Esophagus (tissue), 2 donors: Measurements from ENCODE around the gene C12orf43. TPM values are rescaled to one million over a fixed set of nuclear protein-coding genes. Genes with fewer than 3 reads are reported as not detected.
A peak's percentile ranks its signal among the peaks of the same experiment; 100 is the strongest.

Source experiments
- H3K27ac ChIP-seq, 2 donors: one replicate each; pipeline ENCODE4 v1.5.1; 2013; ENCODE audit warnings: low read depth in 2 of 2, mild to moderate bottlenecking in 2 of 2, inconsistent platforms in 1 of 2, low read length in 1 of 2, moderate library complexity in 1 of 2
- H3K27me3 ChIP-seq, 2 donors: one replicate each; pipeline ENCODE4 v1.6.1; 2013; ENCODE audit warnings: low read length in 2 of 2, control low read depth in 1 of 2, mild to moderate bottlenecking in 1 of 2; ENCODE audit not compliant: insufficient read depth in 2 of 2, control insufficient read depth in 1 of 2
- H3K36me3 ChIP-seq, 2 donors: one replicate each; pipeline ENCODE4 v1.6.1; 2013; ENCODE audit warnings: low read length in 1 of 2; ENCODE audit not compliant: control insufficient read depth in 2 of 2, insufficient read depth in 2 of 2
- H3K4me1 ChIP-seq, 2 donors: one replicate each; pipeline ENCODE4 v1.6.1; 2013; ENCODE audit warnings: low read length in 1 of 2; ENCODE audit not compliant: control insufficient read depth in 2 of 2, insufficient read depth in 2 of 2
- H3K4me3 ChIP-seq, 2 donors: one replicate each; pipeline ENCODE4 v1.5.1; 2013; ENCODE audit warnings: low read length in 2 of 2, mild to moderate bottlenecking in 2 of 2, low read depth in 1 of 2, moderate library complexity in 1 of 2
- H3K9me3 ChIP-seq, 2 donors: one replicate each; pipeline ENCODE4 v1.6.1; 2013; ENCODE audit warnings: mild to moderate bottlenecking in 2 of 2, low read depth in 1 of 2, low read length in 1 of 2, moderate library complexity in 1 of 2; ENCODE audit not compliant: control insufficient read depth in 2 of 2, insufficient read depth in 1 of 2
- WGBS, 2 donors: extraction: QIAGEN DNeasy Blood & Tissue Kit; methylation state at CpG; one replicate each; pipeline ENCODE4 v1.1.7; 2013; 5-methylcytosine and 5-hydroxymethylcytosine counted together
- polyA plus RNA-seq, 2 donors: library from polyadenylated mRNA; stranded (reverse); fragments of 200-250 nt; gene quantifications; one replicate each; pipeline ENCODE4 v1.2.3, GENCODE V29; 2013
- donor health status: healthy with polysubstance abuse.
- donor health status: Bipolar disorder and iron deficiency.

The C12orf43 gene
- polyA plus RNA-seq, 2 donors, result 5.4 to 9.2 TPM

GRCh38 chr12:120956579-120957300 is 59.5 kb downstream of the C12orf43 start:
- Histone ChIP-seq H3K27me3 (no peaks in the 10 kb centered on the region), H3K36me3 (no peaks in the 10 kb centered on the region), H3K27ac (no peak overlapping the region), H3K4me3 (no peak overlapping the region), H3K9me3 (peaks cover 2 to 3% of the 10 kb centered on the region in 2 donors), H3K4me1 (peaks cover 0 to 5% of the 10 kb centered on the region in 2 donors)
- WGBS, 2 donors, result 76 to 80% methylated on average over 5 of the region's 5 CpGs

GRCh38 chr12:120955232-120955631 is 61.1 kb downstream of the C12orf43 start:
- Histone ChIP-seq H3K4me3 (no peak overlapping the region), H3K27ac (peak overlapping the region in 1 of 2 donors; percentile 24), H3K36me3 (no peaks in the 10 kb centered on the region), H3K27me3 (no peaks in the 10 kb centered on the region), H3K4me1 (peaks cover 0 to 5% of the 10 kb centered on the region in 2 donors), H3K9me3 (peaks cover 2 to 3% of the 10 kb centered on the region in 2 donors)
- 51 to 60% methylated on average over 4 of the region's 4 CpGs for WGBS, 2 donors

GRCh38 chr12:120950807-120951206 is 65.5 kb downstream of the C12orf43 start:
- Histone ChIP-seq H3K4me1 (no peaks in the 10 kb centered on the region), H3K27me3 (no peaks in the 10 kb centered on the region), H3K36me3 (no peaks in the 10 kb centered on the region), H3K4me3 (no peak overlapping the region), H3K9me3 (peaks cover 0 to 3% of the 10 kb centered on the region in 2 donors), H3K27ac (no peak overlapping the region)
- 96% methylated on average over 5 of the region's 5 CpGs for WGBS, 2 donors

Other genes with a start within 250 kb of the C12orf43 start
- gene SPPL3, start 112.1 kb downstream of the C12orf43 start, polyA plus RNA-seq, result 10 to 100 TPM; 16.7 to 29.3 TPM
- gene HNF1A, start 37.9 kb downstream of the C12orf43 start, polyA plus RNA-seq, result under 1 TPM; 0.06 TPM
- 1 to 10 TPM in 1 of 2 donors, under 1 TPM in 1; 0.90 to 1.9 TPM for gene OASL, start 22.8 kb upstream of the C12orf43 start, polyA plus RNA-seq
- gene P2RX7, start 116.4 kb upstream of the C12orf43 start, polyA plus RNA-seq, result 1 to 10 TPM; 1.2 to 2.5 TPM
- 1 to 10 TPM; 5.0 to 5.4 TPM for gene P2RX4, start 193.6 kb upstream of the C12orf43 start, polyA plus RNA-seq